Thyroid gland (tissue), 4 donors: ENCODE results near the gene DENND1A.

Experiments
- POLR2A ChIP-seq, 2 donors: fragments of 450-650 bp; IDR thresholded peaks; one replicate each; pipeline ENCODE4 v1.6.1; 2017; ENCODE audit warnings: antibody characterized with exemption in 2 of 2, mild to moderate bottlenecking in 2 of 2, moderate library complexity in 1 of 2
- TF ChIP-seq, protein P1 (sequence below), 6 experiments: fragments of 200-600 bp in 3 of 6; fragments of 450-650 bp in 3 of 6; sonication (generic) in 3 of 6; IDR thresholded peaks; one replicate each; pipeline ENCODE4 v1.5.1; 2016 to 2019; ENCODE audit warnings: antibody characterized with exemption in 6 of 6, mild to moderate bottlenecking in 2 of 6, inconsistent platforms in 1 of 6, moderate library complexity in 1 of 6

DNA sequence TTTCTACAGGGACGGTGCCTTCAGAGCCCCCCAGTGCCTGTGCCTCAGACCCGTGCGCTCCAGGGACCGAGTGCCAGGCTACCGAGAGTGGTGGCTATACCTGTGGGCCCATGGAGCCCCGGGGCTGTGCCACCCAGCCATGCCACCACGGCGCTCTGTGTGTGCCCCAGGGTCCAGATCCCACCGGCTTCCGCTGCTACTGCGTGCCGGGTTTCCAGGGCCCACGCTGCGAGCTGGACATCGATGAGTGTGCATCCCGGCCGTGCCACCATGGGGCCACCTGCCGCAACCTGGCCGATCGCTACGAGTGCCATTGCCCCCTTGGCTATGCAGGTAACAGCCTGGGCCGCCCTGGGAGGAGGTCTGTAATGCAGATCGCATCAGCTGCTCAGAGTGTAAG, 567.1 kb downstream of the DENND1A start:
- TF ChIP-seq, protein P1, sequence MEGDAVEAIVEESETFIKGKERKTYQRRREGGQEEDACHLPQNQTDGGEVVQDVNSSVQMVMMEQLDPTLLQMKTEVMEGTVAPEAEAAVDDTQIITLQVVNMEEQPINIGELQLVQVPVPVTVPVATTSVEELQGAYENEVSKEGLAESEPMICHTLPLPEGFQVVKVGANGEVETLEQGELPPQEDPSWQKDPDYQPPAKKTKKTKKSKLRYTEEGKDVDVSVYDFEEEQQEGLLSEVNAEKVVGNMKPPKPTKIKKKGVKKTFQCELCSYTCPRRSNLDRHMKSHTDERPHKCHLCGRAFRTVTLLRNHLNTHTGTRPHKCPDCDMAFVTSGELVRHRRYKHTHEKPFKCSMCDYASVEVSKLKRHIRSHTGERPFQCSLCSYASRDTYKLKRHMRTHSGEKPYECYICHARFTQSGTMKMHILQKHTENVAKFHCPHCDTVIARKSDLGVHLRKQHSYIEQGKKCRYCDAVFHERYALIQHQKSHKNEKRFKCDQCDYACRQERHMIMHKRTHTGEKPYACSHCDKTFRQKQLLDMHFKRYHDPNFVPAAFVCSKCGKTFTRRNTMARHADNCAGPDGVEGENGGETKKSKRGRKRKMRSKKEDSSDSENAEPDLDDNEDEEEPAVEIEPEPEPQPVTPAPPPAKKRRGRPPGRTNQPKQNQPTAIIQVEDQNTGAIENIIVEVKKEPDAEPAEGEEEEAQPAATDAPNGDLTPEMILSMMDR (IDR thresholded peaks at IDR 0.05): no peak
- TF ChIP-seq POLR2A (IDR thresholded peaks at IDR 0.05): no peak
